ENCODE results near the gene MACIR. TPM values are rescaled to one million over a fixed set of nuclear protein-coding genes. Genes with fewer than 3 reads are reported as not detected.

MACIR gene
- polyA plus RNA-seq, 3 donors from 2014 or later, result 2.8 to 6.5 (median 3.3) TPM

GRCh38 chr5:103313056-103313455 lies 54.5 kb downstream of the MACIR start:
- no peak overlapping the region for H3K27ac Mint-ChIP-seq
- DNase-seq, result no peak
- peaks cover 0 to 9% (median 5%) of the 10 kb centered on the region in 3 donors for H3K27me3 Mint-ChIP-seq (ENCODE audit: low read depth in 3 of 3)
- H3K9me3 Mint-ChIP-seq, result no peaks in the 10 kb centered on the region
- H3K4me3 Mint-ChIP-seq, result no peak overlapping the region
- no peaks in the 10 kb centered on the region for H3K4me1 Mint-ChIP-seq
- H3K36me3 Mint-ChIP-seq, result no peaks in the 10 kb centered on the region

DNA sequence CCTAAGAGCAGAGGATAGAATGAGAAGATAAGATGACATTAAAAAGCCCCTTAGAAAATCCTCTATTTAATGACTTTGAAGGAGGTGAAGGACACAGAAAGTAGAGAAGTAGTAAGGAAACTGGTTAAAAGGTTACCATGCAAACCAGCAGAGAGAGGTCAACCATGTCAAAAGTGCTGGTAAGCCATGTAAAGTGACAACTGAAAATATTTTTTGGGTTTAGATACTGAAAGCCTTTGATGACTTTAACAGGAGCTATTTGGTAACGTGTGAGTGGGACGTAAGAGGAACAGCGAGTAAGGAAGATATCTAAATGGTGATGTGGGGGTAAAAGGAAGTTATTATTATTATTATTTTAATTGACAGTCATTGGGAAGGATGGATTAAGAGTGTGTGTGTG lies 56.9 kb downstream of the MACIR start:
- no peaks in the 10 kb centered on the region for H3K4me1 Mint-ChIP-seq
- DNase-seq, result no peak
- no peaks in the 10 kb centered on the region for H3K36me3 Mint-ChIP-seq
- H3K27ac Mint-ChIP-seq, result peak overlapping the region in 1 of 6 donors; percentile 18
- no peaks in the 10 kb centered on the region for H3K9me3 Mint-ChIP-seq
- no peak overlapping the region for H3K4me3 Mint-ChIP-seq
- H3K27me3 Mint-ChIP-seq (ENCODE audit: low read depth in 3 of 3), result peaks cover under 1 to 9% (median 5%) of the 10 kb centered on the region in 3 donors

- DNase-seq, result no peak
- peaks cover 4 to 6% (median 5%) of the 10 kb centered on the region in 3 donors for H3K27me3 Mint-ChIP-seq (ENCODE audit: low read depth in 3 of 3)
- no peaks in the 10 kb centered on the region for H3K4me1 Mint-ChIP-seq
- no peak overlapping the region for H3K4me3 Mint-ChIP-seq
- H3K27ac Mint-ChIP-seq, result no peak overlapping the region
- peaks cover 0 to 1% (median 0%) of the 10 kb centered on the region in 6 donors for H3K9me3 Mint-ChIP-seq
- H3K36me3 Mint-ChIP-seq, result no peaks in the 10 kb centered on the region
Observed at GRCh38 chr5:103327451-103327850, 68.9 kb downstream of the MACIR start.

GRCh38 chr5:103327893-103328292 lies 69.3 kb downstream of the MACIR start:
- H3K27ac Mint-ChIP-seq, result no peak overlapping the region
- H3K36me3 Mint-ChIP-seq, result no peaks in the 10 kb centered on the region
- peaks cover 0 to 1% (median 0%) of the 10 kb centered on the region in 6 donors for H3K9me3 Mint-ChIP-seq
- no peak overlapping the region for H3K4me3 Mint-ChIP-seq
- no peak for DNase-seq
- peaks cover 2 to 4% (median 4%) of the 10 kb centered on the region in 3 donors for H3K27me3 Mint-ChIP-seq (ENCODE audit: low read depth in 3 of 3)
- H3K4me1 Mint-ChIP-seq, result no peaks in the 10 kb centered on the region

Other genes with a start within 250 kb of the MACIR start
- 1 to 10 TPM; 6.9 to 7.9 (median 7.8) TPM for gene GIN1, start 138.6 kb upstream of the MACIR start, polyA plus RNA-seq
- gene PPIP5K2, start 138.5 kb upstream of the MACIR start, polyA plus RNA-seq, result 10 to 100 TPM; 24.5 to 42.2 (median 41.7) TPM